Endometrium (tissue), 2 donors: ENCODE measurements around the gene ABR.
"Not testable (repeated sequence)": the region's sequence is repeated elsewhere in the genome, so short reads cannot be mapped to it uniquely, and the experiment has no call there.

ENCODE experiments used
- FAIRE-seq: peaks from 2 replicates; lab custom pipeline; 2012; peaks lifted over from hg19 to GRCh38; lab: Jason Lieb, UNC
- donor health status: control.
- donor health status: control.

Gene ABR

DNA sequence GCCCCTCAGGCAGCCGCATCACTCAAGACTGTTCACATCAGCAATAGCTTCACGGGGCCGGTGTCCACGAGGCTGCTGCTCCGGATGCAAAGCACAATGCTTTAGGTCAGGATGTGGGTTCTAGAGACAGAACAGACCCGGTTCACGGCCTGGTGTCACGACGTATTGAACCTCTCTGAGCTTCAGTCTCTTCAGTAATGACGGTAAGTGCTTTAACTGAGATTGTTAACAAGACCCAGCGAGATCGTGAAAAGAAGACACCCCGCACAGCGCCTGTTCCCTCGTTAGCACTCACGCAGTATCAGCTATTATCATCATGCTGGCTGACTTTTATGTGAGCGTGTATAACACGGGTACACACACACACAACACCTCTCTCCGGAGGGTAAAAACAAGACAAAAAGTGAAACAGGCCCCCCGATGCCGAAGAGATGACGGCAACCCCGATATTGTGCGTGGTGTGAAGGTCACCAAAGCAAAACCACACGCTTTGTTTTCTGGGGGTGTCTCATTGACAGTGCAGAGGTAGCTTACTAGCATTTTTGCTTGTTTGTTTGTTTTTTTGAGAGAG, 21.4 kb upstream of the ABR start:
- no peak for FAIRE-seq

DNA sequence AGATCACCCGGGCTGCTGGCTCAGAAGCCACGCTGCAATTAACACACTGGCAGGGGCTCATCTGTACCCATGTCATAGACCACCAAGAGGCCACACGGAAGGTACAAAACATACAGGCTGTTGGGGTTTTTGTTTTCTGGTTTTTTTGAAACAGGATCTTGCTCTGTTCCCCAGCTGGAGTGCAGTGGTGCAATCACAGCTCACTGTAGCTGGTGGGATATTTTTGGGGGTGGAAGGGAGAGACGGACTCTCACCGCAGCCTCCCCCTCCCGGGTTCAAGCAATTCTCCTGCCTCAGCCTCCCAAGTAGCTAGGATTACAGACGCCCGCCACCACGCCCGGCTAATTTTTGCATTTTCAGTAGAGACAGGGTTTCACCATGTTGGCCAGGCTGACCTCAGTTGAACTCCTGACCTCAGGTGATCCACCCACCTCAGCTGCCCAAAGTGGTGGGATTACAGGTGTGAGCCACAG, 19.5 kb upstream of the ABR start:
- FAIRE-seq, result not testable (repeated sequence)

- no peak for FAIRE-seq
Measured at GRCh38 chr17:1197781-1198490, 18.2 kb upstream of the ABR start.

- no peak for FAIRE-seq
Measured at GRCh38 chr17:1197379-1197778, 17.6 kb upstream of the ABR start.

GRCh38 chr17:1196946-1197345, 17.2 kb upstream of the ABR start:
- no peak for FAIRE-seq

- no peak for FAIRE-seq
Measured at GRCh38 chr17:1192911-1193699, 13.3 kb upstream of the ABR start.

DNA sequence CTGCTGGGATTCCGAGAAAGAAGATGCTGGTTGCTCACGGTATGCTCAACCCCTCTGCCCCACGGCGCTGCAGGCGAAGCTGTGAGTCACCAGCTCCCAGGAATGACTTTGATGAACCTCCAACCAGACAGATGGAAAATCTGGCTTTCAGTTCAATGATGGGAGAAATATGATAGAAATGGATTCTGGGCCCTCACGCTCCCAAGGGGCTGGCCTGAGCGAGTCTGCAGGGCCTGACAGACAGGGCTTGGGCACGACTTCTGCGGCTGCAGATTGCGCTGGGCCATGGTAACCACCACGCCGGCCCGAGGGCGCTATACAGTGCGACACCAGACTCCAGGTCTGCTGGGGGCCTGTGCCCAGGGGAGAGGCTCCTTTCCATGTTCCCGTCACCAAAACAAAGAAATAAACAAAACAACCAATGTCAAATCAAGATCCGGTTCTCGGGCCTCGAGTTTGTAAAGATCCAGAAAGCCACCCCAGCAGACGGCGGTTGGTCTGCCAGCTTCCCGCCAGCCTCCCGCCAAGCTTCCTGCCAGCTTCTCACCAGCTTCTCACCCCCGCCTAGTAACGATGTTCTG, 11.1 kb upstream of the ABR start:
- no peak for FAIRE-seq

DNA sequence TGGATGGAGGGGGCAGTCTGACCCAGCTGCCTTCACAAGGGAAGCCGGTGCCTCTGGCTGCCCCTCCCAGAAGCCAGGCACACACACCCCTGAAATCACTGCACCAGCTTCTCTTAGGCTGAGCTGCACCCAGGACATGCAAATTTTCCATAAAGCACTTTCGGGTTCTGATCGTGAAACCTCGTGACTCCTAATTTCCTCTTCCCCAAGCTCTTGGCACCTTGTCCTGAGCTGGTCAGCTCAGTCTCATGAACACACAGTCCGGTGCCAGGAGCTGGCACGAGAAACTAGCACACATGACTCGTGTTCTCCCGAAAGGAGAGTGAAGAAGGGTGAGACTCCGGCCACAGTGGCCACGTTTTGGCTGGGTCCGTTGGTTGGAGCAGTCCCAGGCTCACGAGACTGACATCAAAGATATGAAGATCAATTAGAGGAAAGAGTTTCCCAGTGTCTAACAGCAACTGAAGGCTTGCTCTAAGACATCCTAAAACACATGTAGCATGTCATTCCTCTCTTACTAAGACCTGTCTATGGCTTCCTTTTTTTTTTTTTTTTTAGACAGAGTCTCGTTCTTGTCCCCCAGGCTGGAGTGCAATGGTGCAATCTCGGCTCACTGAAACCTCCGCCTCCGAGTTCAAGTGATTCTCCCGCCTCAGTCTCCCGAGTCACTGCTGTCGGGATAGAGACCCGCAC, 9.2 kb upstream of the ABR start:
- FAIRE-seq, result no peak

GRCh38 chr17:1186923-1187771, 7.4 kb upstream of the ABR start:
- peak; percentile 21 for FAIRE-seq

- no peak for FAIRE-seq
Measured at GRCh38 chr17:1186214-1186820, 6.5 kb upstream of the ABR start.

GRCh38 chr17:1183171-1183873, 3.5 kb upstream of the ABR start:
- FAIRE-seq, result no peak

GRCh38 chr17:1182811-1183170, 3.0 kb upstream of the ABR start:
- FAIRE-seq, result no peak

DNA sequence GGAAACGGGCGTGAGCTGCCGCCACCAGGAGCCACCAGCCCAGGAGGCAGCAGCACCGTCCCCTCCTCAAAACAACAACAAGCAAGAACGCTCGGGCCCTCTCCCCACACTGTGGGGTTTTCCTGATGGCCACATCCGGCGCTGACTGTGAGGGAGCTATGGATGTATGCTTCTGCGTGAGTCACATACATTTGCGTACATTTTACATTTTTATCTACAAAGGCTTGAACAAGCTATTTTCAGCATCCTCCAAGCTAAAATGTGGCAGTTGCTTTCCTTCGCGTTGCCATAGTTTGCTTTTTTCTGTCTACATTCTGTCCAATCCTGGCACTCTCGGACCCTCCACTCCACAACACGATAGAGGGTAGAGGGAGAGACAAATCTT, 2.0 kb upstream of the ABR start:
- no peak for FAIRE-seq

- no peak for FAIRE-seq
Measured at GRCh38 chr17:1180958-1181752, 1.4 kb upstream of the ABR start.

- no peak for FAIRE-seq
Measured at GRCh38 chr17:1179112-1179817, 516 bp downstream of the ABR start.

GRCh38 chr17:1177016-1177700, 2.6 kb downstream of the ABR start:
- no peak for FAIRE-seq

DNA sequence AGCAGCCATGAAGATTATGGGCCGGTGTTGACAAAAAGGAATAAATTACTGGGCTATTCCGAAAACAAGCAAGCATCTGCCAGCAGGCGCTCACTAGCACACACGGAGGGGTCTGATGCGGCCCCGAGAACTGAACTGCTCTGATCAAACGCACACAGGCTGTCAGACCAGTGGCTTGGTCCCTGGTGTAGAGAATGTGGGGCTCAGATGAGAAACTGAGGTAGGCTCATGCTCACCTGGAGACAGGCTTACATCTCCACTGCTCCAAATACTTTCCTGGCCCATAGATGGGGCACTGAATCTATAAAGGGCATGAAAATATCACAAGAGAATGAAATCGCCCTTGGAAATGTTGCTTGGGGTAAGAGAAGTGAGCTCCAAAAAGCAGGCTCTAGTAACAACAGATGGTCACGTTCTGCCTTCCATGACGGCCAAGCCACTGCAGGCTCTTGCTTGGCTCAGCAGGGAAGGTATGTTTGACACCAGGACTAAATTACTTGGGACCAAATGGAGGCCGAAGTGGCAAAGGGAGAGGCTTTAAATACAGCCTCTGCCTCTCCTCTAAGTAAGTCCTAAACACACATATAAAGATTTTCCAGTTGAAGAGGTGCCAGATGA, 5.4 kb downstream of the ABR start:
- FAIRE-seq, result no peak
